Liver (tissue), 9 donors: ENCODE results near the gene TMEM218. TPM values are rescaled to one million over a fixed set of nuclear protein-coding genes. Genes with fewer than 3 reads are reported as not detected.

Source experiments
- DNase-seq: peaks from one replicate; pipeline ENCODE4 v3.0.0-alpha.2; 2017; ENCODE audit warnings: low spot score
- H3K27ac ChIP-seq, 2 donors: one replicate each; pipeline ENCODE4 v1.7.0; 2013; ENCODE audit warnings: inconsistent platforms in 2 of 2, low read length in 2 of 2, control low read depth in 1 of 2, low read depth in 1 of 2, mild to moderate bottlenecking in 1 of 2
- H3K27me3 ChIP-seq, 4 donors: one replicate each; pipeline versions ENCODE4 v1.6.1 to v1.7.0; 2013; ENCODE audit warnings: low read length in 3 of 4, inconsistent platforms in 1 of 4, mild to moderate bottlenecking in 1 of 4, moderate library complexity in 1 of 4; ENCODE audit not compliant: control insufficient read depth in 4 of 4, insufficient read depth in 4 of 4
- H3K36me3 ChIP-seq, 4 donors: one replicate each; pipeline versions ENCODE4 v1.6.1 to v1.7.0; 2013; ENCODE audit warnings: low read length in 3 of 4, mild to moderate bottlenecking in 3 of 4, low read depth in 1 of 4, moderate library complexity in 1 of 4; ENCODE audit not compliant: control insufficient read depth in 4 of 4, insufficient read depth in 3 of 4
- H3K4me1 ChIP-seq, 4 donors: one replicate each; pipeline versions ENCODE4 v1.6.1 to v1.7.0; 2013; ENCODE audit warnings: low read length in 3 of 4, mild to moderate bottlenecking in 3 of 4, moderate library complexity in 1 of 4; ENCODE audit not compliant: control insufficient read depth in 4 of 4, insufficient read depth in 4 of 4
- H3K4me3 ChIP-seq, 3 donors: one replicate each; pipeline versions ENCODE4 v1.6.1 to v1.7.0; 2013; ENCODE audit warnings: low read length in 3 of 3, control low read depth in 1 of 3, low read depth in 1 of 3, mild to moderate bottlenecking in 1 of 3
- H3K9ac ChIP-seq, 2 donors: one replicate each; pipeline ENCODE4 v1.7.0; 2013; ENCODE audit warnings: low read length in 2 of 2, mild to moderate bottlenecking in 2 of 2, moderate library complexity in 2 of 2, control low read depth in 1 of 2, low read depth in 1 of 2
- H3K9me3 ChIP-seq, 4 donors: one replicate each; pipeline versions ENCODE4 v1.6.1 to v1.7.0; 2013; ENCODE audit warnings: low read length in 3 of 4; ENCODE audit not compliant: control insufficient read depth in 4 of 4
- ATF3 ChIP-seq: IDR thresholded peaks from 2 replicates; pipeline ENCODE4 v1.6.1; 2016; ENCODE audit warnings: antibody characterized with exemption
- EGR1 ChIP-seq, 2 donors: IDR thresholded peaks; 2 replicates each; pipeline ENCODE4 v1.6.1; 2016 to 2018; ENCODE audit warnings: antibody characterized with exemption in 2 of 2, low read depth in 2 of 2
- FOXA1 ChIP-seq: IDR thresholded peaks from 2 replicates; pipeline ENCODE4 v1.6.1; 2016; ENCODE audit warnings: antibody characterized with exemption
- FOXA2 ChIP-seq: IDR thresholded peaks from 2 replicates; pipeline ENCODE4 v1.6.1; 2016; ENCODE audit warnings: antibody characterized with exemption
- GABPA ChIP-seq, 2 donors: IDR thresholded peaks in 1 of 2; conservative IDR thresholded peaks in 1 of 2; 2 replicates each; pipeline ENCODE4 v1.6.1; 2016; ENCODE audit warnings: antibody characterized with exemption in 2 of 2, mild to moderate bottlenecking in 1 of 2, moderate library complexity in 1 of 2
- HNF4A ChIP-seq, 2 donors: conservative IDR thresholded peaks; 2 replicates each; pipeline ENCODE4 v1.6.1; 2016; ENCODE audit warnings: antibody characterized with exemption in 2 of 2, mild to moderate bottlenecking in 2 of 2
- HNF4G ChIP-seq: IDR thresholded peaks from 2 replicates; pipeline ENCODE4 v1.6.1; 2016; ENCODE audit warnings: antibody characterized with exemption
- JUND ChIP-seq, 2 donors: IDR thresholded peaks; 2 replicates each; pipeline ENCODE4 v1.6.1; 2016; ENCODE audit warnings: antibody characterized with exemption in 2 of 2
- NR2F2 ChIP-seq: IDR thresholded peaks from 2 replicates; pipeline ENCODE4 v1.6.1; 2016; ENCODE audit warnings: antibody characterized with exemption
- RAD21 ChIP-seq, 2 donors: IDR thresholded peaks; 2 replicates each; pipeline ENCODE4 v1.6.1; 2016; ENCODE audit warnings: antibody characterized with exemption in 2 of 2, mild to moderate bottlenecking in 2 of 2
- REST ChIP-seq: IDR thresholded peaks from 2 replicates; pipeline ENCODE4 v1.6.1; 2016; ENCODE audit warnings: antibody characterized with exemption, mild to moderate bottlenecking
- RXRA ChIP-seq, 2 donors: IDR thresholded peaks; 2 replicates each; pipeline ENCODE4 v1.6.1; 2017 to 2018; ENCODE audit warnings: antibody characterized with exemption in 2 of 2, mild to moderate bottlenecking in 1 of 2
- SP1 ChIP-seq: IDR thresholded peaks from 2 replicates; pipeline ENCODE4 v1.6.1; 2018; ENCODE audit warnings: antibody characterized with exemption, mild to moderate bottlenecking
- TAF1 ChIP-seq: conservative IDR thresholded peaks from 2 replicates; pipeline ENCODE4 v1.6.1; 2016; ENCODE audit warnings: antibody characterized with exemption, mild to moderate bottlenecking
- YY1 ChIP-seq: IDR thresholded peaks from 2 replicates; pipeline ENCODE4 v1.6.1; 2016; ENCODE audit warnings: antibody characterized with exemption, mild to moderate bottlenecking
- WGBS: extraction: QIAGEN DNeasy Blood & Tissue Kit; methylation state at CpG from one replicate; pipeline ENCODE4 v1.1.7; 2013; 5-methylcytosine and 5-hydroxymethylcytosine counted together
- polyA plus RNA-seq, 2 donors: library from polyadenylated mRNA; stranded (reverse) in 1 of 2; unstranded in 1 of 2; fragments of 200-250 nt in 1 of 2; fragments of >200 nt in 1 of 2; fragmentation: Nextera tagmentation in 1 of 2; extraction: Ambion mirVana in 1 of 2; gene quantifications; one replicate each; pipeline versions ENCODE4 v1.2.1 to v1.2.3, GENCODE V29; 2013 to 2015
- total RNA-seq, 2 donors: library from RNA; depleted of rRNA; stranded (reverse); fragments of >200 nt; gene quantifications; one replicate each; pipeline ENCODE4 v1.2.3, GENCODE V29; 2014
- TF ChIP-seq, protein P1 (sequence below): IDR thresholded peaks from 2 replicates; pipeline ENCODE4 v1.6.1; 2016; ENCODE audit warnings: antibody characterized with exemption
- TF ChIP-seq, protein P2 (sequence below): IDR thresholded peaks from 2 replicates; pipeline ENCODE4 v1.6.1; 2016; ENCODE audit warnings: antibody characterized with exemption
- TF ChIP-seq, protein P3 (sequence below): fragments of 150-350 bp; IDR thresholded peaks from 2 replicates; pipeline ENCODE4 v1.5.1; 2017; ENCODE audit warnings: improper control_type of control experiment, low read depth, low read length; ENCODE audit not compliant: missing input control
- donor health status: healthy.
- donor health status: healthy.
- donor health status: healthy.
- donor health status: healthy.
- donor health status: healthy.

The TMEM218 gene
- total and polyA plus RNA-seq, 4 donors = 11.1 to 16.4 (median 14.1) TPM

GRCh38 chr11:125112208-125112604, 780 bp upstream of the TMEM218 start:
- Histone ChIP-seq H3K36me3 (no peaks in the 10 kb centered on the region), H3K9ac (no peak overlapping the region), H3K4me3 (peak overlapping the region; percentile 22 to 73 (median 34)), H3K27ac (no peak overlapping the region), H3K4me1 (peaks cover 3 to 14% (median 12%) of the 10 kb centered on the region in 4 donors), H3K9me3 (no peaks in the 10 kb centered on the region), H3K27me3 (no peaks in the 10 kb centered on the region)
- WGBS = 57% methylated on average over 9 of the region's 9 CpGs
- TF ChIP-seq FOXA2 (no peak), EGR1 (IDR thresholded peaks at IDR 0.05; ENCODE audit: low read depth in 2 of 2) (no peak), HNF4A (conservative IDR thresholded peaks at IDR 0.05) (no peak), SP1 (no peak), JUND (IDR thresholded peaks at IDR 0.05) (no peak), GABPA (IDR thresholded peaks at IDR 0.05 in 1 of 2, conservative IDR thresholded peaks at IDR 0.05 in 1 of 2) (no peak), RAD21 (IDR thresholded peaks at IDR 0.05) (no peak), TAF1 (no peak)
- TF ChIP-seq, protein P1, sequence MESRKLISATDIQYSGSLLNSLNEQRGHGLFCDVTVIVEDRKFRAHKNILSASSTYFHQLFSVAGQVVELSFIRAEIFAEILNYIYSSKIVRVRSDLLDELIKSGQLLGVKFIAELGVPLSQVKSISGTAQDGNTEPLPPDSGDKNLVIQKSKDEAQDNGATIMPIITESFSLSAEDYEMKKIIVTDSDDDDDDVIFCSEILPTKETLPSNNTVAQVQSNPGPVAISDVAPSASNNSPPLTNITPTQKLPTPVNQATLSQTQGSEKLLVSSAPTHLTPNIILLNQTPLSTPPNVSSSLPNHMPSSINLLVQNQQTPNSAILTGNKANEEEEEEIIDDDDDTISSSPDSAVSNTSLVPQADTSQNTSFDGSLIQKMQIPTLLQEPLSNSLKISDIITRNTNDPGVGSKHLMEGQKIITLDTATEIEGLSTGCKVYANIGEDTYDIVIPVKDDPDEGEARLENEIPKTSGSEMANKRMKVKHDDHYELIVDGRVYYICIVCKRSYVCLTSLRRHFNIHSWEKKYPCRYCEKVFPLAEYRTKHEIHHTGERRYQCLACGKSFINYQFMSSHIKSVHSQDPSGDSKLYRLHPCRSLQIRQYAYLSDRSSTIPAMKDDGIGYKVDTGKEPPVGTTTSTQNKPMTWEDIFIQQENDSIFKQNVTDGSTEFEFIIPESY = no peak
- no peak for DNase-seq

DNA sequence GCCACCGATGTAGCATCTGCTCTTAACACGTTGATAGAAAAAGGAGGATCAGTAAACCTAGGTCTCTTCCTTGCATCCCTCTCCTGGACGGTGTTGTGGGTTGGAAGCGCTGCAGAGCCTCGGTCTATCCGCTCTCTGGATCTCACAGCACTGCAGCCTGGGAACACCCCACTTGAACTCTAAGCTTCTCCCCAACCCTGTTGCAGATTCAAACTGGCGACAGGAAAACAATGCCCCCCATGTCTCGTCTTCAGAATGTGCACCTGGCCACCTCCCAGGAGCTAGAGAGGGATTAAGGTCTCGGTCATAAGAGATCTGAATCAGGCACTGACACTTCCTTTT, 454 bp downstream of the TMEM218 start:
- DNase-seq = no peak
- Histone ChIP-seq H3K4me3 (peak overlapping the region; percentile 69 to 94 (median 73)), H3K27me3 (no peaks in the 10 kb centered on the region), H3K27ac (peak overlapping the region; percentile 22 to 74), H3K9me3 (no peaks in the 10 kb centered on the region), H3K36me3 (no peaks in the 10 kb centered on the region), H3K9ac (peak overlapping the region; percentile 76 to 89), H3K4me1 (peaks cover 3 to 14% (median 12%) of the 10 kb centered on the region in 4 donors)
- TF ChIP-seq, protein P2, sequence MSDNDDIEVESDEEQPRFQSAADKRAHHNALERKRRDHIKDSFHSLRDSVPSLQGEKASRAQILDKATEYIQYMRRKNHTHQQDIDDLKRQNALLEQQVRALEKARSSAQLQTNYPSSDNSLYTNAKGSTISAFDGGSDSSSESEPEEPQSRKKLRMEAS = no peak
- TF ChIP-seq FOXA2 = no peak
- TF ChIP-seq FOXA1 = no peak
- TF ChIP-seq NR2F2 = no peak
- no peak for TF ChIP-seq RXRA (IDR thresholded peaks at IDR 0.05)
- no peak for TF ChIP-seq REST
- no peak for TF ChIP-seq EGR1 (IDR thresholded peaks at IDR 0.05; ENCODE audit: low read depth in 2 of 2)
- TF ChIP-seq ATF3 = no peak
- TF ChIP-seq, protein P1 = no peak
- no peak for TF ChIP-seq YY1
- TF ChIP-seq, protein P3, sequence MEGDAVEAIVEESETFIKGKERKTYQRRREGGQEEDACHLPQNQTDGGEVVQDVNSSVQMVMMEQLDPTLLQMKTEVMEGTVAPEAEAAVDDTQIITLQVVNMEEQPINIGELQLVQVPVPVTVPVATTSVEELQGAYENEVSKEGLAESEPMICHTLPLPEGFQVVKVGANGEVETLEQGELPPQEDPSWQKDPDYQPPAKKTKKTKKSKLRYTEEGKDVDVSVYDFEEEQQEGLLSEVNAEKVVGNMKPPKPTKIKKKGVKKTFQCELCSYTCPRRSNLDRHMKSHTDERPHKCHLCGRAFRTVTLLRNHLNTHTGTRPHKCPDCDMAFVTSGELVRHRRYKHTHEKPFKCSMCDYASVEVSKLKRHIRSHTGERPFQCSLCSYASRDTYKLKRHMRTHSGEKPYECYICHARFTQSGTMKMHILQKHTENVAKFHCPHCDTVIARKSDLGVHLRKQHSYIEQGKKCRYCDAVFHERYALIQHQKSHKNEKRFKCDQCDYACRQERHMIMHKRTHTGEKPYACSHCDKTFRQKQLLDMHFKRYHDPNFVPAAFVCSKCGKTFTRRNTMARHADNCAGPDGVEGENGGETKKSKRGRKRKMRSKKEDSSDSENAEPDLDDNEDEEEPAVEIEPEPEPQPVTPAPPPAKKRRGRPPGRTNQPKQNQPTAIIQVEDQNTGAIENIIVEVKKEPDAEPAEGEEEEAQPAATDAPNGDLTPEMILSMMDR = no peak
- TF ChIP-seq HNF4A (conservative IDR thresholded peaks at IDR 0.05) = no peak
- TF ChIP-seq SP1 = no peak
- no peak for TF ChIP-seq HNF4G
- TF ChIP-seq GABPA (IDR thresholded peaks at IDR 0.05 in 1 of 2, conservative IDR thresholded peaks at IDR 0.05 in 1 of 2) = no peak
- 2% methylated on average over 9 of the region's 9 CpGs for WGBS
